Measurements from ENCODE around the gene TBX21.

DNA sequence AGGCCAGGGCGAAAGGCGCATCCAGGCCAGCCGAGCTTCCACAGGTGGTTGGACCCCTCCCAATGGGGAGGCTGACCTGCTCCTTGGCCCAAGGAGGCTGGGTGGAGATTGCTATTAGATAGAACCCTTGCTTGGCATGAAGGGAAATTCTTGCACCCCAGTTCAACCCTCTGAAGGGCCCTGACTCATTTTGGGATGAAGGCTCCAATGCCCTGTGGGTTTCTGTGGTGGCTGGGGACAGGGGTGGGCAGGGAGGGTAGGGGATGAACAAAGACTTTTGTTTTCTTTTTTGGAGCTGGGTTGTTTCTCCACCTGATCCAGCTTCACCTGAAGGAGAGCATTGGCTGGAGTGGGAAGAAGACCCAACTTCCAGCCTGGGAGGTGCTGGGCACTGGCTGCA is 16.7 kb upstream of the TBX21 start:
- no peak for TF ChIP-seq YY1 (IDR thresholded peaks at IDR 0.05; ENCODE audit: insufficient read depth, insufficient read length)
- no peak for TF ChIP-seq ZNF274 (IDR thresholded peaks at IDR 0.05; ENCODE audit: low read depth, low read length)

All from NT2/D1 (cell line).